SH-SY5Y (cell line): ENCODE results near the gene FAM78A.

Experiments
- GATA2 ChIP-seq: IDR thresholded peaks from 2 replicates; pipeline ENCODE4 v1.6.1; 2011; ENCODE audit warnings: mild to moderate bottlenecking, low read depth, low read length
- GATA3 ChIP-seq: IDR thresholded peaks from 2 replicates; pipeline ENCODE4 v1.6.1; 2011; ENCODE audit warnings: low read depth, mild to moderate bottlenecking, low read length, moderate library complexity

Gene FAM78A

DNA sequence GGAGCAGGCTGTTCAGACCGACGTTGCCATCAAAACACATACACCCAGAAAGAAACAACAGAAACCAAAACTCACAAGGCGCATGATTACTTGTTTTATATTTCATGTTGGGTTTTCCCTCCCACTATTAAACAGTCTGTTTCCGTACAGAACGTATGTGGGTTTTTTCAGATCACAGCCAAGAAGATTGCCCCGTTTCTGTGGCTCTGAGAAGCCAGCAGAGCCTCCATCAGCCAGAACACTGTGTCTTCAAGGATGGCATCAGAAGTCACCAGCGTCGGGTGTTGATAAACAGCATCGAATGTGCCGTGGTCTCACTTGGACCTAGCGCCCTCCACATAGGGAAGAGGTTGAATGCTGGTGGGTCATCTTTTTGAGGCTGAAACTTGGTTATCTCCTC is 42.8 kb downstream of the FAM78A start:
- TF ChIP-seq GATA2 (no peak), GATA3 (no peak)

DNA sequence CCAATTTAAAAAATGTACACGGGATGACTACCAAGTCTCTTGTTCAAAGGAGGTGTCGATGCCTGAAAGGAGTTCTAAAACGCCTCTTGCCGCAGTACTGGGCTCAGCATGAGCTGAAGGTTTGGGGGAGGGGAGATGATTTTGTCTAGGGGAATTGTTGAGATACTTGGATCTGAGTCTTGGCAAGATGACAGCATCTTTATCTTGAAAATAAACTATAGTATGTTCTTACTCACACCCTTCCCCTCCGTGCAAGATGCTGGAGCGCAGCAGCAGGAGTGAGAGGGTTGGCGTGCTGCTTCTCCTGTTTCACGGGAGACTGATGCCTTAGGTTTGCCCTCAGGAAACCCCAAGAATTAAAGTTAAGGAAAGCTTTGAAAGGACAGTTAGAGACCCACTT is 47.3 kb downstream of the FAM78A start:
- TF ChIP-seq GATA3 (no peak), GATA2 (no peak)

DNA sequence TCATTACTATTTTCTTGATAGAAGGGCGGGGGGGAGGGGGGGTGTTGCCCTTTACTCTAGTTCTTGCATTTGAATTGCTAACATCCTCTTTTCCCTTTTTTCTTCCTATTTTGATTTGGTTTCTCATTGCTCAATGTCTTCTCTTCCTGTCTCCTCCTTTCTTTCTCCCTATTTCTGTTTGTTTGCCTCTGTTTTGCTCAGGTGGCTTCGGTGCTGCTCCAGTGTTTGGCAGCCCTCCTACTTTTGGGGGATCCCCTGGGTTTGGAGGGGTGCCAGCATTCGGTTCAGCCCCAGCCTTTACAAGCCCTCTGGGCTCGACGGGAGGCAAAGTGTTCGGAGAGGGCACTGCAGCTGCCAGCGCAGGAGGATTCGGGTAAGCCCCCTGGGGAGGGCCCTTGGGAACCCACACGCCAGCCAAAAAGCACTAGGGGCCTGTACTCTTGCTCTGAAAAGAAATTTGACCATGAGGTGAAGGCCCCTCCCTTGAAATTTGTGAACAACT is 48.3 kb downstream of the FAM78A start:
- no peak for TF ChIP-seq GATA2
- no peak for TF ChIP-seq GATA3

DNA sequence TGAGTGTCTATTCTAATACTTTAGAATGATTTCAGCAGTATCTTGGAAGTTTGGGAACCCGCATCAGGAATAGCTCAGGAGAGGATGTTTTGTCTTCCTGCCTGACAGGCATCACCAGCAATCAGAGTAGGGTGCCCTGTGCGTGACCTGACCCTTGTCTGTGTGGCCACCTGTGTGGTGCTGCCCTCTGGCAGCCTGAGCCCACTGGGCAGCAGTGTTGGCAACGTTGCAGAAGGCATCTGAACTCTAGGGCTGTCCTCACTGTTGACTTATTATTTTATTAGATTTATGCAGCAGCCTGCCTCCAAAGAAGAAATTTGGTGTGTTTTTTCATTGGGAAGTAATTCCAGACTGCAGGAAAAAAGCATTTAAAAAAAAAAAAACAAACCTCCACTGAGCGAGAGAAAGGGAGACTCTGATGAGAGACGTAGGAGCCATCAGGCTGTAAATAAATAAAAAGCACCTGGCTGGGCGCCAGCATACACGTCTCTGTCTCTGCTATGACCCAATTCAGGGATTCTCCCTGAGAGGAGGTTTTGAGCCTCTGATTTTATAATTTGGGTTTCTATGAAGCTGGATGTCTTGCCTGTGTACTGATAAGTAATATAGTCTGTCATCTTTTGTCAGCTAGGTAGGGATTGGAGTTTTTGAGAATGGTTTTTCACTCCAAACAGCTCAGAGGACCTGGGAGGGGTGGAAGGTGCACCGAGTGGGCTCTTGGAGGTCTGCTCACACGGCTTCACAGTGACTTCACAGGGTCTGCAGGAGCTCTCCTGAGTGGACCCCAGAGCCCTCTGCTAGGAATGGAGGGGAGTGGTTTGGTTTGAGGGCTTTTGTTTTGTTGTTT is 49.0 kb downstream of the FAM78A start:
- TF ChIP-seq GATA2 (no peak), GATA3 (no peak)

DNA sequence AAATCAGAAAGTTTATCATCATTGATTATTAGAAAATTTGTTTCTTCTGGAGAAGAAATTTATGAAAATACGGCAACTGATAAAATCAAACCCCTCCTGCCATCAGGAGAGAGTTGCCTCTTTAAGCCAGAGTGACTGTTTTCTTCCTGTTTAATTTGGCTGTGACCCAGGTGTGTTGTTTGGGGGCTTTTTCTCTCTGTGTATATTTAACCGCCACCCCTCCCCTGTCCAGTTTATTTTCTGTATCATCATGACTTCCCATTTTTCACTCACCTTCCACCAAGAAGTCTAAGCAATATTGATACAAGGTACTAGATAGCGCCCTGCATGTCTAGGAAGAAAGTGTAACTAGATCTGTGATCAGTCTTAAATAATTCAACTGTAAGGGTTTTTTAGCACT is 50.1 kb downstream of the FAM78A start:
- no peak for TF ChIP-seq GATA2
- TF ChIP-seq GATA3 = no peak

DNA sequence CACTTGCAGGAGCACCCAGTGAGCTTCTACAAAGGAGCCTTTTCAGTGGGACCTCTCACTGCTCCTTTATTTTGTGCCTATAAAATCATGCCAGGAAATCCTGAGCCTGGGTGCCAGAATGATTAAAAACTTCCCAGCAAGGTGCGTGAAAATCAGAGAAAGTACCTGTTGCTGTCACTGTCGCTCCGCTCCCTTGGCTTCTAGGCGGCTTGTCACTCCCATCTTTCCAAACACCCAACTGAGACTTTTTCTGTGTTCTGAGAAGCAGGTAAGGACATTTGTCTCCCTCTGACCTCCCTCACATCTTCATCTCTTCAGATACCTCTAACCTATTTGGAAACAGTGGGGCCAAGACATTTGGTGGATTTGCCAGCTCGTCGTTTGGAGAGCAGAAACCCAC is 53.9 kb downstream of the FAM78A start:
- TF ChIP-seq GATA2 = no peak
- no peak for TF ChIP-seq GATA3

DNA sequence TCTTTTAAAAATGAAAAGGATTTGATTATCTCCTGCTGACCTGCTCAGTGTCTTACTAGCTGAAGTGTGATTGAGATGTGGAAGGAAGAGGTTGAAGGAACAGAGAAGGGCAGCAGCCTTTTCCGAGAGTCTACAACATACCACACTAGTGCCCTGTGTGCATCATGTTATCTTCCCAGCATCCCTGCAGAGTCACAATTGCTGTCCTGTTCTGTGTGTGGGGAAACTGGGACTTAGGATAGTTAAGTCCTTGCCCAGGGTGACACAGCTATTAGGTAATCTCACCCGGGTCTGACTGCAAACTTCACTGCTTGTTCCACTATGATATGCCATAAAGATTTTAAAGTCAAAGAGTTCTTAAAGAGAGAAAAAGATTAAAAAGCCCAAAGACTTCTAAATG is 55.8 kb downstream of the FAM78A start:
- TF ChIP-seq GATA2 (no peak), GATA3 (no peak)

DNA sequence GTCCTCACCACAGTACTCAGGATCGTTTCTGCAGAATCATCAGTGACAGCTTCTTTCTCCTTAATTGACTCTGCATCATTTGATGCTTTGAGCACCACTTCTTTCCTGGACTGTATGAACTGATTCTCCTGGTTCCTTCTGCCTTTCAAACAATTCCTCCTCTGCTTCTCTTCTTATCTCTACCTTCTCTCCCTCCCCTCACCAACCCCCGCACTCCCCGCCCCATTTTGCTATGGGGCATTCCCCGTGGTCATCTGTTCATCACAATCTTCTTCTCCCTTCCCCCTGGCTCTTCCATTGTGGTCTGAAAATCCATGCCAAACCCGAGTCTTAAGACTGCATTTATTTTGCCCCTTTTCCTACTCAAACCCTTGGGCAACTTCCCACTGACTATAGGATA is 57.9 kb downstream of the FAM78A start:
- no peak for TF ChIP-seq GATA3
- TF ChIP-seq GATA2 = no peak

DNA sequence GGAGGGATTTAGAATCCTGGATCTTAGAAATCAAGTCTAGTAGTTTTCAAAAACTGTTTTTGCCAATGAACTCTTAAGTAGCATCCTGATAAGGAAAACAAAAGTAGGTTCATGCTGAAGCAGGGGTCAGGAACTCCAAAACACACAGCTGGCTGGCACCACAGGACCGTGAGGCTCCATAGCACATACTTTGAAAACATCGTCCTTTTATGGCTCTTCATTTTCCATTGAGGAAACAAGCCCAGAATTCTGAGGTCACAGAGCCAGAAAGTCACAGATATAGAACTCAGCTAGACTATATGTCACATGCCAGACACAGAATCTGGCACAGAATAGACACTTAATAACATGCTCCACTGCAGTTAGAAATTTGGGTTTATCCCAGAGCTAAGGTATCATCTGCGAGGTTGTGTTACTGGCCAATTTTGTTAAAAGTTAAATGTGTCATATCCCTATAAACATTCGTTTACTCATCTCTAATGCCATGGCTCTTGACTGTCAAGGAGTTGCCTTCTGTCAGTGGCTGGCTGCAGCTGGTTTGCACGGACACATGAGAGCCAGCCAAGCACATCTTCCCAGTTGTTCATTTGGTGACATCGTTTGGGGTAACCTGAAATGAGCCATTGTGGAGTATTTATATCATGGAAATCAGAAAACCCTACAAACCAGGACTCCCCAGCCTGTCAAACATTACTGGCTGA is 58.8 kb downstream of the FAM78A start:
- TF ChIP-seq GATA2 (no peak), GATA3 (no peak)

DNA sequence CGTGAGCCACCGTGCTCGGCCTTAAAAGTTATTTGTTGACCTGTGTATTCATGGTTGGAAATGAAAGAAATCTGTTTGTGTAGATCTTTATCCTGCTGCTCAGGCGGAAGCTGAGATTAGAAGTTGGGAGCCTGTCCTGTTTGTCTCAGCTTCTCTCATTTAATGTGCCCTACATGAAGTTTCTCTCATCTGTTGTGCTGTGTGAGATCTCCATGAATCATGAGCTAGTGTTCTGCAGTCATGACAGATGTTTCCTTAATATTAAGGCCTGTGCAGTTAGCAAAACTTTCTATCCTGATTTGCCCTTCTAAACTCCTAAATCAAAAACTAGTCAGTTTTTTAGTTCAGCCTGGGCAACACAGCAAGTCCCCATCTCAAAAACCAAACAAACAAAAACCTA is 59.5 kb downstream of the FAM78A start:
- no peak for TF ChIP-seq GATA3
- no peak for TF ChIP-seq GATA2

DNA sequence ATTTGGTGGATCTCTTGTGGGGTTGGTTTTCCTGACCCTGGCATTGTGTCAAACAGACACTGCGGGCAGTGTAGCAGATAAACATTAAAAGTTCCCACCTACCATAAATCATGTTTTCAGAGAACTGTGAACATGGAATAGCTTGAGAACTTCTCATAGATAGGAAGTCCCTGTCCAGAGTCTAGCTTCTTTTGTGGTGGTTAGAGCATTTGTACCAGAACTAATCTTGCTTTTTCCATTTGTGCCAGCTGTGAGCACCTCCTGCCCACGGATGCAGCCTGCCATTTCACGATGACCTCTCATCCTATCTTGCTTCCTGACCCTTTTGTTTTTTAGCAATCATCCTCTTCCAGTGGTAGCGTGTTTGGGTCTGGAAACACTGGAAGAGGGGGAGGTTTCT is 61.4 kb downstream of the FAM78A start:
- TF ChIP-seq GATA2 (no peak), GATA3 (no peak)

DNA sequence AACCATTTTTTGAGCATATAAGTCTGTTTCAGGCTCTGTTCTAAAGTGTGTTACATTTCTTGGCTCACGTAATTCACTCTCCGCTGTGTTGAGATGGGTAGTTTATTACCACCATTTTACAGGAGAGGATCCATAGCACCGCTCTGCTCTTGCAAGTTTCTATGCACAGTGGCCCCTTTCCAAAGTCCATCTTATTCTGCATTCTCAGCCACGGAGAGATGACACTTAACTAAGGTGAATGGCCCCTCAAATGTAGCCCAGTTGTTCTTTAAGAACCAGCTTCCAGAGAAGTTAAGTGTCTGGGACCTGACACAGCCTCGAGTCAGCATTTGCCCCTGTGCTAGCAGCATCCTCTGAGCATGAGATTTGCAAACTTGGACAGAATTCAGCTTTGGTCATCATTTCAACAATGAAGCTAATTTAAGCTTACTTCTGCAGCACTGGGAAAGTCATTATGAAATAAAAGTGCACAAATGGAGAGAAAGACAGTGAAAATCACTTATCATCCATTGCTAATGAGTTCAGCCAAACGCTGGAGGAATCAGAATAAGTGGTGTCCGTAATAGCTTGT is 61.9 kb downstream of the FAM78A start:
- TF ChIP-seq GATA2 (no peak), GATA3 (no peak)
